ENCODE results near the gene ANTXR1. TPM values are rescaled to one million over a fixed set of nuclear protein-coding genes. Genes with fewer than 3 reads are reported as not detected.

Gene ANTXR1
- polyA plus RNA-seq, 6 donors from 2014 or later: not detected

GRCh38 chr2:69109255-69109654, 96.3 kb downstream of the ANTXR1 start:
- DNase-seq (no peak), ATAC-seq (ENCODE audit: low read depth in 2 of 2) (no peak)
- Mint-ChIP-seq H3K4me1 (no peaks in the 10 kb centered on the region), H3K36me3 (no peaks in the 10 kb centered on the region), H3K4me3 (no peak overlapping the region), H3K9me3 (no peaks in the 10 kb centered on the region), H3K27ac (no peak overlapping the region), H3K27me3 (peaks cover 2 to 7% (median 6%) of the 10 kb centered on the region in 3 donors)

GRCh38 chr2:69111076-69111475, 98.1 kb downstream of the ANTXR1 start:
- no peaks in the 10 kb centered on the region for H3K4me1 Mint-ChIP-seq
- H3K27me3 Mint-ChIP-seq: peaks cover 0 to 7% (median 6%) of the 10 kb centered on the region in 3 donors
- H3K9me3 Mint-ChIP-seq: no peaks in the 10 kb centered on the region
- DNase-seq: no peak
- H3K36me3 Mint-ChIP-seq: no peaks in the 10 kb centered on the region
- no peak overlapping the region for H3K27ac Mint-ChIP-seq
- no peak for ATAC-seq (ENCODE audit: low read depth in 2 of 2)
- H3K4me3 Mint-ChIP-seq: no peak overlapping the region

GRCh38 chr2:69113627-69114026, 100.6 kb downstream of the ANTXR1 start:
- Mint-ChIP-seq H3K27ac (no peak overlapping the region), H3K4me3 (no peak overlapping the region), H3K27me3 (no peaks in the 10 kb centered on the region), H3K4me1 (no peaks in the 10 kb centered on the region), H3K36me3 (no peaks in the 10 kb centered on the region), H3K9me3 (no peaks in the 10 kb centered on the region)
- DNase-seq (no peak), ATAC-seq (ENCODE audit: low read depth in 2 of 2) (no peak)

GRCh38 chr2:69114534-69114933, 101.6 kb downstream of the ANTXR1 start:
- Mint-ChIP-seq H3K27ac (no peak overlapping the region), H3K9me3 (no peaks in the 10 kb centered on the region), H3K27me3 (no peaks in the 10 kb centered on the region), H3K36me3 (no peaks in the 10 kb centered on the region), H3K4me1 (no peaks in the 10 kb centered on the region), H3K4me3 (no peak overlapping the region)
- no peak for DNase-seq
- ATAC-seq (ENCODE audit: low read depth in 2 of 2): no peak

GRCh38 chr2:69116438-69116837, 103.5 kb downstream of the ANTXR1 start:
- ATAC-seq (ENCODE audit: low read depth in 2 of 2): no peak
- Mint-ChIP-seq H3K36me3 (no peaks in the 10 kb centered on the region), H3K9me3 (no peaks in the 10 kb centered on the region), H3K27me3 (no peaks in the 10 kb centered on the region), H3K4me1 (no peaks in the 10 kb centered on the region), H3K27ac (no peak overlapping the region), H3K4me3 (no peak overlapping the region)
- no peak for DNase-seq

GRCh38 chr2:69118609-69119008, 105.6 kb downstream of the ANTXR1 start:
- no peak for DNase-seq
- Mint-ChIP-seq H3K36me3 (no peaks in the 10 kb centered on the region), H3K9me3 (no peaks in the 10 kb centered on the region), H3K27ac (no peak overlapping the region), H3K4me1 (no peaks in the 10 kb centered on the region), H3K4me3 (no peak overlapping the region), H3K27me3 (peaks cover 0 to 5% (median 0%) of the 10 kb centered on the region in 3 donors)
- ATAC-seq (ENCODE audit: low read depth in 2 of 2): no peak

- Mint-ChIP-seq H3K36me3 (no peaks in the 10 kb centered on the region), H3K27me3 (peaks cover 0 to 5% (median 0%) of the 10 kb centered on the region in 3 donors), H3K27ac (no peak overlapping the region), H3K4me3 (no peak overlapping the region), H3K9me3 (no peaks in the 10 kb centered on the region), H3K4me1 (no peaks in the 10 kb centered on the region)
- DNase-seq (no peak), ATAC-seq (ENCODE audit: low read depth in 2 of 2) (no peak)
Measured at GRCh38 chr2:69119104-69119894, 106.3 kb downstream of the ANTXR1 start.

GRCh38 chr2:69122271-69122670, 109.3 kb downstream of the ANTXR1 start:
- H3K27ac Mint-ChIP-seq: no peak overlapping the region
- peaks cover 0 to 1% (median 0%) of the 10 kb centered on the region in 7 donors for H3K9me3 Mint-ChIP-seq
- H3K36me3 Mint-ChIP-seq: no peaks in the 10 kb centered on the region
- H3K4me1 Mint-ChIP-seq: no peaks in the 10 kb centered on the region
- peaks cover 5 to 16% (median 8%) of the 10 kb centered on the region in 3 donors for H3K27me3 Mint-ChIP-seq
- no peak overlapping the region for H3K4me3 Mint-ChIP-seq
- DNase-seq (no peak), ATAC-seq (ENCODE audit: low read depth in 2 of 2) (no peak)

- no peaks in the 10 kb centered on the region for H3K4me1 Mint-ChIP-seq
- H3K27ac Mint-ChIP-seq: no peak overlapping the region
- ATAC-seq (ENCODE audit: low read depth in 2 of 2) (no peak), DNase-seq (no peak)
- H3K4me3 Mint-ChIP-seq: no peak overlapping the region
- H3K27me3 Mint-ChIP-seq: peaks cover 5 to 18% (median 11%) of the 10 kb centered on the region in 3 donors
- H3K36me3 Mint-ChIP-seq: no peaks in the 10 kb centered on the region
- H3K9me3 Mint-ChIP-seq: peaks cover 0 to 1% (median 0%) of the 10 kb centered on the region in 7 donors
Measured at GRCh38 chr2:69123182-69123581, 110.2 kb downstream of the ANTXR1 start.

GRCh38 chr2:69124343-69124742, 111.4 kb downstream of the ANTXR1 start:
- Mint-ChIP-seq H3K27me3 (peaks cover 5 to 18% (median 11%) of the 10 kb centered on the region in 3 donors), H3K27ac (no peak overlapping the region), H3K4me3 (no peak overlapping the region), H3K9me3 (peaks cover 0 to 1% (median 0%) of the 10 kb centered on the region in 7 donors), H3K4me1 (no peaks in the 10 kb centered on the region), H3K36me3 (no peaks in the 10 kb centered on the region)
- no peak for ATAC-seq (ENCODE audit: low read depth in 2 of 2)
- no peak for DNase-seq

GRCh38 chr2:69125816-69126215, 112.8 kb downstream of the ANTXR1 start:
- no peak overlapping the region for H3K27ac Mint-ChIP-seq
- peaks cover 5 to 18% (median 11%) of the 10 kb centered on the region in 3 donors for H3K27me3 Mint-ChIP-seq
- H3K4me3 Mint-ChIP-seq: no peak overlapping the region
- H3K36me3 Mint-ChIP-seq: no peaks in the 10 kb centered on the region
- H3K4me1 Mint-ChIP-seq: no peaks in the 10 kb centered on the region
- DNase-seq (no peak), ATAC-seq (ENCODE audit: low read depth in 2 of 2) (no peak)
- peaks cover 0 to 1% (median 0%) of the 10 kb centered on the region in 7 donors for H3K9me3 Mint-ChIP-seq

GRCh38 chr2:69126341-69126740, 113.4 kb downstream of the ANTXR1 start:
- Mint-ChIP-seq H3K9me3 (peaks cover 0 to 1% (median 0%) of the 10 kb centered on the region in 7 donors), H3K27ac (no peak overlapping the region), H3K4me1 (no peaks in the 10 kb centered on the region), H3K36me3 (no peaks in the 10 kb centered on the region), H3K4me3 (no peak overlapping the region), H3K27me3 (peaks cover 5 to 18% (median 11%) of the 10 kb centered on the region in 3 donors)
- DNase-seq (no peak), ATAC-seq (ENCODE audit: low read depth in 2 of 2) (no peak)

- DNase-seq (no peak), ATAC-seq (ENCODE audit: low read depth in 2 of 2) (no peak)
- Mint-ChIP-seq H3K4me1 (no peaks in the 10 kb centered on the region), H3K9me3 (peaks cover 0 to 2% (median 0%) of the 10 kb centered on the region in 7 donors), H3K27ac (no peak overlapping the region), H3K36me3 (no peaks in the 10 kb centered on the region), H3K4me3 (no peak overlapping the region), H3K27me3 (peaks cover 0 to 25% (median 15%) of the 10 kb centered on the region in 3 donors)
Measured at GRCh38 chr2:69131452-69131851, 118.5 kb downstream of the ANTXR1 start.

- H3K27me3 Mint-ChIP-seq: peaks cover 0 to 19% (median 12%) of the 10 kb centered on the region in 3 donors
- H3K27ac Mint-ChIP-seq: no peak overlapping the region
- ATAC-seq (ENCODE audit: low read depth in 2 of 2): no peak
Measured at GRCh38 chr2:69131983-69132675, 119.2 kb downstream of the ANTXR1 start.

More at GRCh38 chr2:69131983-69132675, 119.2 kb downstream of the ANTXR1 start:
- no peaks in the 10 kb centered on the region for H3K4me1 Mint-ChIP-seq
- DNase-seq: no peak
- H3K36me3 Mint-ChIP-seq: no peaks in the 10 kb centered on the region
- peaks cover 0 to 2% (median 0%) of the 10 kb centered on the region in 7 donors for H3K9me3 Mint-ChIP-seq
- H3K4me3 Mint-ChIP-seq: no peak overlapping the region

Measured in naive B cell (primary cell).